Measurements from ENCODE around the gene PFDN1.

PFDN1 gene

GRCh38 chr5:140328036-140328764, 25.3 kb upstream of the PFDN1 start:
- no peak for DNase-seq (ENCODE audit: low read depth)

DNA sequence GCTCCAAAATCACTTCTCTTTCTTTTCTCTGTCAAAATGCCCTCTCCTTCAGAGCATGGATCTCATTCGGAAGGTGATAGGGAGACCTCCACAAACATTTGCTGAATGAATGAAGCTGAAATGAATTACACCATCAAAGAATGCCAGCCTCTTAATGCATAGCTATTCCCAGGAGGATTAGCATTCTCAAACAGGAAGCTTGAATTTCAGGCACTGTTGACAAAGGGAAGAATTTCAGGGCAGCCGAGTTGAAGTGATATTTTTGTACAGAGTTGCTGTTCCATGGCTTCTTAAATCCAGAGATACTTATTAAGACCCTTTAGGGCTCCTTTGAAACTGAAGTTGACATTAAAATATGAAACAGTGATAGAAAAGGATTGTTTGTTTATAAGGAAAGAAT, 24.7 kb upstream of the PFDN1 start:
- no peak for DNase-seq (ENCODE audit: low read depth)

DNA sequence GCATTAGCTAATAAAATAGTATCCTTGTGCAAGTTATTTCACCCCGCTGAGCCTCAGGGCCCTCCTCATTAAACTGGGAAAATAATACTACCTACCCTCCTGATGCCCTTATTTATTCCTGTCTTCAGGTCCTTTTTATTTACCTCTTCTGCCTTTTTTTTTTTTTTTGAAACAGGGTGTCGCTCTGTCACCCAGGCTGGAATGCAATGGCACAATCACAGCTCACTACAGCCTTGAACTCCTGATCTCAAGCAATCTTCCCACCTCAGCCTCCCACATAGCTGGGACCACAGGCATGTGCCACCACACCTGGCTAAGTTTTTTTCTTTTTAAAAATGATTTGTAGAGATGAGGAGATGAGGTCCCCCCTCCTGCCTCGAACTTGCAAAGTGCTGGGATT, 22.6 kb upstream of the PFDN1 start:
- DNase-seq (ENCODE audit: low read depth): no peak

DNA sequence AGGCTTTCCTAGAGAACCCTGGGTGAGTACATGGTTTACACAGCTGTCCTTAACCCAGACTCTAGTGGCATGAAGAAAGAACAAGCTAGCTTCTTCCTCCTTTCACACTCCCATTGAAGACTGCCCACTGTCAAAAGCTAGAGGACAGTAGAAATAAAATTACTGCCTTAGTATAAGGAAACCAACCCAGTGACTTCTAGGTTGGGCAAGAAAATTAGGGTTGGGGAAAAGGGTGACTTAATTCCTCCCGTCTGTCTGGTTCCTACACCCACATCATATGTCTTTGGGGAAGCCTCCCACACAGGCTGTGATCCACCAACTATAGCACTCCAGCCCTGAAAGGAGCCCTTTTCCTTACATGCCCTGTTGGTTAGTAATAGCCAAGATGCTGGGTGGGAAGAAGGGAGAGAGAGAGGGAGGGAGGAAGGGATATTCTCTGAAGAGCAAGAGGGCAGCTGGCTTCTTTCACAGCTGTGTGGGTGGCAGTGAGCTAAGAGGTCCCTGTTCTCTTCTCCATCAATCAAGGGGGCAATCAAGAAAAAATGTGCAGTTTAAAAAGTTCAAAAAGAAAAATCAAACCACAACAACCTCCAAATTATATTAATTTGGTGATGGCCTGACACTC, 21.8 kb upstream of the PFDN1 start:
- no peak for DNase-seq (ENCODE audit: low read depth)

GRCh38 chr5:140324041-140324600, 21.2 kb upstream of the PFDN1 start:
- no peak for DNase-seq (ENCODE audit: low read depth)

DNA sequence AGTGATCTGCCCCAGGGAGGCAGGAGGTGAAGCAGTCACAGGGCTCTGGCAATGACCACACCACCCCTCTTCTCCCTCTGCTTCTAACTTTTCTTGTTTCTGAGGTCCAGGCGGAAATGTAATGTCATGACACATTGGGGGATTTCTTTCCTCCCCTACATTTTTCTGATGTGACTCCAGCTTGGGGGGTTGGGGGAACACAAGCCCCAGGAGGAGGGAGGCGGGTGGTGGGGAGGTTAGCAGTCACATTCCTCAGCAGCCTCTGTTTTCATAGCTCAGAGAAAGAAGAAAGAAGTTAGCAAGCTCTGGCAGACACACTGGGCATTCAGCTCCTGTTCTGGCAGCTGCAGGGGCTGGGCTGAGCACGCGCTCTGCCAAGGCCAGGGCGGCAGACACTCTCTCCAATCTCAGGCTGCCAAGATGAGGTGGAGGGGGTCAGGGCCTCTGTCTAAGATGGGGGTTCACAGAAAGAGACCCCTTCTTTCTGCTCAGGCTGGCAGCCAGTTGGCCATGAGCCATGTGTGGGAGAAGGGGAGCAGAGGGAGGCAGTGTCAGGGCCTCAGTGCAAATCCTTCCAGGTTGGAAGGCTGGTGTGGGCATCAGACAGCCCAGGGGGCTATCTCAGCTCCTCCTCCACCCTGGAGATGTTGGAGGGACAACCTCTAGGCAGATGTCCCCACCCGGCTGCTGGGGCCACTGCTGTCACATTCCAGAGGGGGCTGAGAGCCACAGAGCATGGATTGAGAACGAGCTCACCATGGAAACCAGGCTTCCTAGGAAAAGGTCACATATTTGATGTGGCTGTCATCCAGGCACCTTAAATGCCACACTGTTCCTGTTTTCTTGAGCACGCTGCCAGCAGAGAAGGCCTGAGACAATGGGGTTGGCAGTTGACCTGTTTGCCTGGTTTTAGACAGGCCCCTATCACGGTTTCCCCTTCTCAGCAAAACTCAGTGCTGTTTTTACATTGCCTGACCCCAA, 20.1 kb upstream of the PFDN1 start:
- no peak for DNase-seq (ENCODE audit: low read depth)

DNA sequence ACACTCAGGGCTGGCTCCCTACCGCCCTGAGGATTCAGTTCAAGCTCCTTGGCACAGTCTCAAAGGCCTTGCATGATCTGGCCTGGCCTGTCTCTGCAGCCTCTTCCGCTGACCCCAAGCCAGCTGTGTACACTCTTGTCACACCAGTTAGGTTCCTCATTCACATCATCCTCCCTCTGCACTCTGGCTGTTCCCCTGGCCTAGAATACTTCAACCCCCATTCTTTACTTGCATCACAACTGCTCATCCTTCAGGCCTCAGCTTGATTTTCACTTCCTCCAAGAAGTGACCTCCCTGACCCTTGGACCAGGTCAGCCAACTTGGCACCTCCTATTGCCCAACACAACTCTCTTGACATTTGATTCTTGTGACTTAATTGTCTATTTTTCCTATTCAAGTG, 18.9 kb upstream of the PFDN1 start:
- no peak for DNase-seq (ENCODE audit: low read depth)

DNA sequence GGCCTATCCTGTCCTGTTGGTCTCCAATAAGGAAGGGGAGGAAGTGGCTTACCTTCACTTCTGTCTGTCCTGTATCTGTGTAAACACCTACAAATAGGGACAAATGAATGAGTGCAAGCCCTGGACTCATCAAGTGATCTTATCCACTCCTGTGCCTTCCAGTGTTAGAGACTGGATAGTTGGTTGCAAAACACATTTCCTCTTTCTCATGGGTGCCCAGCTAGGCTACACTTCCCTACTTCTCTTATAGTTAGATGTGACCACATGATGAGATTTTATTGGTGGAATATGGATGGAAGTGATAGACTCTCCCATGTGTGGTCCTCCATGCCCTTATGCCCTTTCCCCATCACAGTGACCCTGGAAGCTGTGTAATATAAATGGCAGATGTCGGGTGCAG, 16.9 kb upstream of the PFDN1 start:
- DNase-seq (ENCODE audit: low read depth): no peak

DNA sequence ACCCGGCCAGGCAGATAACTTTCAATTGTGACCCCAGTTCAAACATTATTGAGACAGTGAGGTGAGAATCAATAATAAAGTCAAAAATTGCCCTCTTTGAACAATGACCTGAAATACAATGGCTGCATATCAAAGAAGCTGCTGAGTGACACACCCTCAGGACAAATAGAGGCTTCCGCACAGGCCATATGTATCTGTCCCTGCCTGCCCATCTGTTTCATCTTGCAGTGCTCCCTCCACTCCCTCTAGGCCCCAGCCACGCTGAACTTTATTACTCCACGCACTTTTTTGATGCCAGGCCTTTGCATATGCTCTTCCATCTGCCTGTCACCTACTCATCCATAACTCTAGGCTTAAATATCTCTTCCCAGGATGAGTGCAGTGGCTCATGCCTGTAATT, 15.9 kb upstream of the PFDN1 start:
- no peak for DNase-seq (ENCODE audit: low read depth)

- DNase-seq (ENCODE audit: low read depth): no peak
Observed at GRCh38 chr5:140317859-140318258, 15.0 kb upstream of the PFDN1 start.

DNA sequence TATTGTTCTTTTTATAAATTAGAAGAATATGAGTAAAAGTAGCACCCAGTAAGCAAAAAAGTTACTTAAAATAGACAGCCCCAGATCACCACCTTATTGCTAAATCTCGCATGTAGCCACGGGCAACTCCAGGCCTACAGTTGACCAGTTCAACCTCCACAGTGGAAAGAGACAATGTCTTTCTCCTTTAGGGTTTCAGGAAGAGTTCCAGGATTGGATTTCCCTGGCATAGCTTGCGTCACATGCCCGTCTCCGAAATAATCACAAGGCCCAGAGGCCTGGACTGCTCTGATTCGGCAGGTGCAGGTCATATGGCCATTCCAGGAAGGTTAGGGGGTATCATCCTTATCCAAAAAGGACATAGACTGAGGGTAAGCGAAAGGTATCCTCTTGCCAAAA, 9.9 kb upstream of the PFDN1 start:
- DNase-seq (ENCODE audit: low read depth): no peak

DNA sequence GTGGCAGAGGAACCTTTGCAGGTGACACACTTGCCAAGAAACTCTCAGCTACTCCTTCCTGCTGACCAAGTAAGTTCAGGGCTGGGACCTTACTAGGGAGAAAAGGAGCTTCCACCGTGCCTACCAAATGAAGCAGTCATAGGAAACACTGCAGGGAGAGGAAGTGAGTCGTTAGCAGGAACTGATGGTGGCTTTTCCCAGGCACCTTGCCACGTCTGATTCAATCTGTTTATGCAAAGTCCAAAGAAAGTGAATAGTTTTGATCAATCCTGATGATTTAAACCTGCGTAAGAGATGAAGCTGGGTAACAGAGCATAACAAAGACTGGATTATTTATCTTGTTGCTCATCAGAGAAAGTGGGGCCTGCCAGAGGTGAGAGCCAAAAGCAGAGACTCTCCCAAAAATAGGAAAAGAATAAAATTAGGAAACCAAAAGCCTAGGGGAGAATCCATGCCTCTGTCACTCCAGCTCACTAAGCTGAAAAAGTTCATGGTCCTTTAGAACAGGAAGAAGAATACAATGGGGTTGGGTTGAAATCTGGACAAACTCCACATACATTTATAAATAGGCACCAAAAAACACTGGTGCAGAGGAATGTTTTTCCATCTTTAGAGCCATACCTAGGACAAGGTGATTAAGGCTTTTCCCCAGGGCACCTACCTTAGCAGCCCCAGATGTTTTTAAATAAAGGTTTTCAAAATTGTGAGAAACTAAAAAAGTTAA, 9.3 kb upstream of the PFDN1 start:
- no peak for DNase-seq (ENCODE audit: low read depth)

DNA sequence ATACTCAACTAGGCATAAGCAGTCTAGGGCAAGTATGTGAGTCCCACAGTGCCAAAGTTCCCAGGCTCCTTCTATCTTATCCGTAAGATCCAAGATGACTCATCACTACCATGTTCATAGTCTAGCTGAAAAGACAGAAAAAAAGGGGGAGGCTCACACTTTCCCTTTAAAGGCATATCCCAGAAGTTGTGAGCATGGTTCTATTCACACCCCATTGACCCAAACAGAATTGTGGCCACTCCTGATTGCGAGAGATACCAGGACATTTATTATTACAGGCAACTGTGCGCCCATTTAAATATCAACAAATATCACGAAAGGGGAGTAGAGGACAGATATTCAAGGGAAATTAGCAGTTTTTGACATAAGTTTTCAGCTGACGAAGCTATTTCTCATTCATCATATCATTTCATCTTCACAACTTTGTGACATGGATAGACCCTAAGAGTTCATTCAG, 8.1 kb upstream of the PFDN1 start:
- no peak for DNase-seq (ENCODE audit: low read depth)

- no peak for DNase-seq (ENCODE audit: low read depth)
Observed at GRCh38 chr5:140310434-140310833, 7.5 kb upstream of the PFDN1 start.

DNA sequence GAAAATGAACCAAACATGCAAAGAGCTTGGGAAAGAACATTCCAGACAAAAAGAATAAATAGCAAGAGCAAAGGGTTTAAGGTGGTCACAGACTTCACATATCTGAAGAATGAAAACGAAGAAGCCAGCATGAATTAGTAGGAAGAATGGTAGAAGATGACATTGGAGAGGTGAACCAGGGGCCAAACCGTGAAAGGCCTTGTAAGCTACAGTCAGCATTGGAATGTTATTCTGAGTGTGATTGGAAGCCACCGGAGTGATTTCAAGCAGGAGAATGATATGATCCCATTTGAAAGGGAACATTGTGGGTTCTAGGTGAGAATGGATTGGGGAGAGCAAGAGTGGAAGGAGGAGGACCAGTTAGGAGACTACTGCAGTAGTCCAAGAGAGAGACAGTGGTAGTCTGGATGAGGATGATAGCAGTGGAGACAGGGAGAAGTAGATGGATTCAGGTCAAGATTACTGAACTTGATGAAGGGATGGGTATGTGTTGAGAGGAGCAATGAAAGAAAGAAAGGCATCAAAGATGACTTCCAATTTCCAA, 6.9 kb upstream of the PFDN1 start:
- DNase-seq (ENCODE audit: low read depth): no peak

DNA sequence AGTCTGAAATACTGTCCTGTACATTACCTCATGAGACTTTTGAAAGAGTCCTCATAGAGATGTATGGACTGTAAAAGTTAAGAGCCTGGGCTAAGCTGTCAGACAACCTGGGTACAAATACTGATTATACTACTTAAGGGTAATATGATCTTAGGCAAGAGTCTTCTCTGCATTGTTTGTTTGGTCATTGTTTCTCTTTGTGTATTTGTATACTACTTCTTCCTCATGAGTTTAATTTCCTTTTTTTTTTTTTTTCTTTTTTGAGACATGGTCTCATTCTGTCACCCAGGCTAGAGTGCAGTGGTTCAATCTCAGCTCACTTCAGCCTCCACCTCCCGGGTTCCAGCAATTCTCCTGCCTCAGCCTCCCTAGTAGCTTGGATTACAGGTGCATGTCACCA, 2.6 kb upstream of the PFDN1 start:
- DNase-seq (ENCODE audit: low read depth): no peak

DNA sequence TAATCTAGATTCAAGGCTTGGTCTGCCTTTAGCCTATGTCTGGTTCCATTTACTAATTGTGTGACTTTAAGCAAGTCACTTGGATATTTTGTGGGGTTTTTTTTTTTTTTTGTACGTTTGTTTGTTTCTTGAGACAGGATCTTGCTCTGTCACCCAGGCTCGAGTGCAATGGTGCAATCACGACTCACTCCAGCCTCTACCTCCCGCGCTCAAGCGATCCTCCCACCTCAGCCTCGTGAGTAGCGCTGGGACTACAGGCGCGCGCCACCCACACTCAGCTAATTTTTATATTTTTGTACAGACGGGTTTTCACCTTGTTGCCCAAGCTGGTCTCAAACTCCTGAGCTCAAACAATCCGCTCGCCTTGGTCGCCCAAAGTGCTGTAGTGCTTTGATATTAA, 1.1 kb upstream of the PFDN1 start:
- no peak for DNase-seq (ENCODE audit: low read depth)

- DNase-seq (ENCODE audit: low read depth): no peak
Observed at GRCh38 chr5:140301136-140301535, 1.8 kb downstream of the PFDN1 start.

GRCh38 chr5:140299056-140299455, 3.8 kb downstream of the PFDN1 start:
- no peak for DNase-seq (ENCODE audit: low read depth)

GRCh38 chr5:140298183-140298601, 4.7 kb downstream of the PFDN1 start:
- DNase-seq (ENCODE audit: low read depth): no peak

GRCh38 chr5:140297283-140297682, 5.6 kb downstream of the PFDN1 start:
- no peak for DNase-seq (ENCODE audit: low read depth)
